CD4-positive, CD25-positive, alpha-beta regulatory T cell (primary cell): Measurements from ENCODE around the gene HEATR1. TPM values are rescaled to one million over a fixed set of nuclear protein-coding genes. Genes with fewer than 3 reads are reported as not detected.

Experiments
- ATAC-seq, 2 donors: fragments of 150-1000 bp; cut with Tn5 transposase; one replicate each; pipeline ENCODE4 v1.10.0; 2021; ENCODE audit warnings: low read depth in 2 of 2, moderate number of reproducible peaks in 2 of 2, moderate library complexity in 1 of 2
- DNase-seq, 3 donors: peaks; one replicate each; pipeline versions ENCODE4 v3.0.0 to v3.0.0-alpha.2; 2012 to 2022; ENCODE audit warnings: mixed read lengths in 1 of 3
- H3K27ac ChIP-seq: one replicate; pipeline ENCODE4 v1.7.0; 2013; ENCODE audit warnings: mild to moderate bottlenecking, low read length; ENCODE audit not compliant: insufficient read depth, poor library complexity, severe bottlenecking
- H3K27me3 ChIP-seq: one replicate; pipeline ENCODE4 v1.7.0; 2013; ENCODE audit warnings: low read length; ENCODE audit not compliant: control insufficient read depth, insufficient read depth
- H3K36me3 ChIP-seq: one replicate; pipeline ENCODE4 v1.7.0; 2013; ENCODE audit warnings: mild to moderate bottlenecking, low read length, moderate library complexity; ENCODE audit not compliant: control insufficient read depth, insufficient read depth
- H3K4me1 ChIP-seq: 2 replicates; pipeline ENCODE4 v1.7.0; 2013; ENCODE audit warnings: mild to moderate bottlenecking, low read length; ENCODE audit not compliant: insufficient read depth, control insufficient read depth, poor library complexity, severe bottlenecking
- H3K4me3 ChIP-seq: one replicate; pipeline ENCODE4 v1.7.0; 2013; ENCODE audit warnings: low read depth, mild to moderate bottlenecking, low read length, moderate library complexity
- H3K9me3 ChIP-seq, 2 experiments: 1 replicate in 1 of 2; 2 replicates in 1 of 2; pipeline ENCODE4 v1.7.0; 2013; ENCODE audit warnings: low read length in 2 of 2, mild to moderate bottlenecking in 1 of 2, moderate library complexity in 1 of 2; ENCODE audit not compliant: control insufficient read depth in 2 of 2
- H3K27ac Mint-ChIP-seq, 3 donors: one replicate each; pipeline ENCODE4 v1.8.0; 2020 to 2022; ENCODE audit warnings: mild to moderate bottlenecking in 3 of 3, mixed read lengths in 3 of 3, moderate library complexity in 2 of 3
- H3K27me3 Mint-ChIP-seq: one replicate; pipeline ENCODE4 v1.8.0; 2022; ENCODE audit warnings: mild to moderate bottlenecking, mixed read lengths
- H3K36me3 Mint-ChIP-seq: one replicate; pipeline ENCODE4 v1.8.0; 2020; ENCODE audit warnings: mixed read lengths
- H3K4me1 Mint-ChIP-seq, 4 donors: one replicate each; pipeline ENCODE4 v1.8.0; 2020 to 2022; ENCODE audit warnings: mixed read lengths in 4 of 4, mild to moderate bottlenecking in 1 of 4
- H3K4me3 Mint-ChIP-seq, 4 donors: one replicate each; pipeline ENCODE4 v1.8.0; 2020 to 2022; ENCODE audit warnings: mild to moderate bottlenecking in 4 of 4, mixed read lengths in 4 of 4, moderate library complexity in 3 of 4
- H3K9me3 Mint-ChIP-seq, 7 donors: one replicate each; pipeline ENCODE4 v1.8.0; 2020 to 2022; ENCODE audit warnings: mixed read lengths in 7 of 7, mild to moderate bottlenecking in 3 of 7, moderate library complexity in 2 of 7
- polyA plus RNA-seq, 4 donors: library from polyadenylated mRNA; unstranded; fragments of 300-500 nt; fragmentation: Illumina TruSeq; gene quantifications; one replicate each; pipeline ENCODE4 v1.2.3, GENCODE V29; 2021
- total RNA-seq: library from RNA; stranded (reverse); gene quantifications from one replicate; pipeline ENCODE4 v1.2.3, GENCODE V29; 2022

Gene HEATR1
- total and polyA plus RNA-seq, 5 donors from 2014 or later: 10.2 to 54.2 (median 13.5) TPM

- no peaks in the 10 kb centered on the region for H3K4me1 ChIP-seq
- H3K27me3 Mint-ChIP-seq: peaks cover 26% of the 10 kb centered on the region
- H3K9me3 Mint-ChIP-seq: peaks cover 0 to 16% (median 5%) of the 10 kb centered on the region in 7 donors
- H3K4me3 ChIP-seq: no peak overlapping the region
- ATAC-seq (no peak), DNase-seq (no peak)
- H3K27me3 ChIP-seq: peaks cover 29% of the 10 kb centered on the region
- H3K27ac ChIP-seq: no peak overlapping the region
- no peak overlapping the region for H3K27ac Mint-ChIP-seq
- no peaks in the 10 kb centered on the region for H3K4me1 Mint-ChIP-seq
- H3K9me3 ChIP-seq: peaks cover 12 to 13% of the 10 kb centered on the region in 2 experiments
- H3K36me3 ChIP-seq: no peaks in the 10 kb centered on the region
- H3K4me3 Mint-ChIP-seq: no peak overlapping the region
- H3K36me3 Mint-ChIP-seq: no peaks in the 10 kb centered on the region
Measured at GRCh38 chr1:236623371-236624166, 19.3 kb upstream of the HEATR1 start.

GRCh38 chr1:236622407-236622806 is 18.1 kb upstream of the HEATR1 start:
- no peaks in the 10 kb centered on the region for H3K36me3 ChIP-seq
- peaks cover 25% of the 10 kb centered on the region for H3K27me3 Mint-ChIP-seq
- no peak overlapping the region for H3K27ac ChIP-seq
- peaks cover 12 to 13% of the 10 kb centered on the region in 2 experiments for H3K9me3 ChIP-seq
- no peak overlapping the region for H3K4me3 Mint-ChIP-seq
- no peaks in the 10 kb centered on the region for H3K4me1 Mint-ChIP-seq
- no peaks in the 10 kb centered on the region for H3K4me1 ChIP-seq
- H3K36me3 Mint-ChIP-seq: no peaks in the 10 kb centered on the region
- H3K27ac Mint-ChIP-seq: no peak overlapping the region
- no peak for DNase-seq
- no peak for ATAC-seq
- H3K9me3 Mint-ChIP-seq: peaks cover 0 to 16% (median 4%) of the 10 kb centered on the region in 7 donors
- H3K27me3 ChIP-seq: peaks cover 24% of the 10 kb centered on the region
- no peak overlapping the region for H3K4me3 ChIP-seq

- Histone ChIP-seq H3K36me3 (no peaks in the 10 kb centered on the region), H3K27ac (no peak overlapping the region), H3K27me3 (peaks cover 27% of the 10 kb centered on the region), H3K4me1 (no peaks in the 10 kb centered on the region), H3K4me3 (no peak overlapping the region), H3K9me3 (peaks cover 12 to 13% of the 10 kb centered on the region in 2 experiments)
- Mint-ChIP-seq H3K4me3 (no peak overlapping the region), H3K27me3 (peaks cover 20% of the 10 kb centered on the region), H3K27ac (no peak overlapping the region), H3K4me1 (no peaks in the 10 kb centered on the region), H3K9me3 (peaks cover 0 to 16% (median 5%) of the 10 kb centered on the region in 7 donors), H3K36me3 (no peaks in the 10 kb centered on the region)
- ATAC-seq: no peak
- DNase-seq: no peak
Measured at GRCh38 chr1:236619398-236619797, 15.1 kb upstream of the HEATR1 start.

- no peak overlapping the region for H3K4me3 ChIP-seq
- no peak for DNase-seq
- Mint-ChIP-seq H3K27me3 (peaks cover 19% of the 10 kb centered on the region), H3K27ac (no peak overlapping the region), H3K9me3 (peaks cover 0 to 13% (median 5%) of the 10 kb centered on the region in 7 donors), H3K36me3 (no peaks in the 10 kb centered on the region), H3K4me1 (no peaks in the 10 kb centered on the region), H3K4me3 (no peak overlapping the region)
- H3K27me3 ChIP-seq: peaks cover 27% of the 10 kb centered on the region
- no peaks in the 10 kb centered on the region for H3K4me1 ChIP-seq
- no peak overlapping the region for H3K27ac ChIP-seq
- ATAC-seq: no peak
- H3K36me3 ChIP-seq: no peaks in the 10 kb centered on the region
- H3K9me3 ChIP-seq: peaks cover 12 to 13% of the 10 kb centered on the region in 2 experiments
Measured at GRCh38 chr1:236618507-236618906, 14.2 kb upstream of the HEATR1 start.

- Histone ChIP-seq H3K4me3 (no peak overlapping the region), H3K27me3 (peaks cover 23% of the 10 kb centered on the region), H3K4me1 (no peaks in the 10 kb centered on the region), H3K9me3 (peaks cover 3 to 4% of the 10 kb centered on the region in 2 experiments), H3K36me3 (no peaks in the 10 kb centered on the region), H3K27ac (no peak overlapping the region)
- ATAC-seq (no peak), DNase-seq (no peak)
- Mint-ChIP-seq H3K27ac (no peak overlapping the region), H3K4me3 (no peak overlapping the region), H3K27me3 (peaks cover 40% of the 10 kb centered on the region), H3K4me1 (no peaks in the 10 kb centered on the region), H3K36me3 (no peaks in the 10 kb centered on the region), H3K9me3 (peaks cover 0 to 8% (median 0%) of the 10 kb centered on the region in 7 donors)
Measured at GRCh38 chr1:236615399-236616148, 11.3 kb upstream of the HEATR1 start.

- Histone ChIP-seq H3K9me3 (peaks cover 3 to 4% of the 10 kb centered on the region in 2 experiments), H3K4me1 (no peaks in the 10 kb centered on the region), H3K27me3 (peaks cover 25% of the 10 kb centered on the region), H3K27ac (no peak overlapping the region), H3K4me3 (no peak overlapping the region), H3K36me3 (no peaks in the 10 kb centered on the region)
- no peak for ATAC-seq
- Mint-ChIP-seq H3K27me3 (peaks cover 57% of the 10 kb centered on the region), H3K9me3 (peaks cover 0 to 8% (median 0%) of the 10 kb centered on the region in 7 donors), H3K4me1 (no peaks in the 10 kb centered on the region), H3K4me3 (no peak overlapping the region), H3K27ac (no peak overlapping the region), H3K36me3 (no peaks in the 10 kb centered on the region)
- no peak for DNase-seq
Measured at GRCh38 chr1:236612349-236612748, 8.0 kb upstream of the HEATR1 start.

GRCh38 chr1:236608930-236609726 is 4.8 kb upstream of the HEATR1 start:
- Mint-ChIP-seq H3K4me1 (peaks cover 3 to 15% (median 9%) of the 10 kb centered on the region in 4 donors), H3K36me3 (no peaks in the 10 kb centered on the region)
- no peak for DNase-seq

More at GRCh38 chr1:236608930-236609726, 4.8 kb upstream of the HEATR1 start:
- H3K27me3 ChIP-seq: peaks cover 14% of the 10 kb centered on the region
- Mint-ChIP-seq H3K9me3 (peaks cover 0 to 8% (median 0%) of the 10 kb centered on the region in 7 donors), H3K27me3 (peaks cover 54% of the 10 kb centered on the region), H3K27ac (no peak overlapping the region), H3K4me3 (no peak overlapping the region)
- no peaks in the 10 kb centered on the region for H3K36me3 ChIP-seq
- peaks cover 5% of the 10 kb centered on the region for H3K4me1 ChIP-seq
- no peak overlapping the region for H3K27ac ChIP-seq
- H3K4me3 ChIP-seq: no peak overlapping the region
- H3K9me3 ChIP-seq: peaks cover 3 to 4% of the 10 kb centered on the region in 2 experiments
- ATAC-seq: no peak
